MM.1S (cell line): ENCODE results near the gene DUSP10.
A peak's percentile ranks its signal among the peaks of the same experiment; 100 is the strongest.

ENCODE experiments used
- DNase-seq: peaks from one replicate; pipeline ENCODE4 v3.0.0-alpha.2; 2015
- H2AFZ ChIP-seq: fragments of 300-600 bp; sonication (generic); 2 replicates; pipeline ENCODE4 v1.6.0; 2016; ENCODE audit warnings: antibody characterized with exemption, low read length
- H3F3A ChIP-seq: fragments of 300-600 bp; sonication (generic); 2 replicates; pipeline ENCODE4 v1.6.1; 2016; ENCODE audit warnings: mild to moderate bottlenecking, antibody characterized with exemption, low read length, moderate library complexity, mixed read lengths; ENCODE audit not compliant: insufficient read depth
- H3K27ac ChIP-seq: fragments of 300-600 bp; sonication (generic); 2 replicates; pipeline ENCODE4 v1.5.1; 2016; ENCODE audit warnings: mild to moderate bottlenecking, low read length
- H3K27me3 ChIP-seq: fragments of 300-600 bp; sonication (generic); replicated peaks from 2 replicates; pipeline ENCODE4 v1.6.0; 2016; ENCODE audit warnings: low read length; ENCODE audit not compliant: insufficient read depth
- H3K36me3 ChIP-seq: fragments of 300-600 bp; sonication (generic); replicated peaks from 2 replicates; pipeline ENCODE4 v1.6.1; 2016; ENCODE audit warnings: mild to moderate bottlenecking, low read length, mixed read lengths; ENCODE audit not compliant: insufficient read depth
- H3K4me1 ChIP-seq: fragments of 300-600 bp; sonication (generic); 2 replicates; pipeline ENCODE4 v1.6.1; 2016; ENCODE audit warnings: low read length, mixed read lengths
- H3K4me2 ChIP-seq: fragments of 300-600 bp; sonication (generic); 2 replicates; pipeline ENCODE4 v1.6.0; 2016; ENCODE audit warnings: low read depth, low read length
- H3K4me3 ChIP-seq: fragments of 300-600 bp; sonication (generic); 2 replicates; pipeline ENCODE4 v1.5.1; 2016; ENCODE audit warnings: low read length, mixed read lengths
- H3K79me2 ChIP-seq: fragments of 300-600 bp; sonication (generic); 2 replicates; pipeline ENCODE4 v1.6.1; 2016; ENCODE audit warnings: mixed run types, low read length, mixed read lengths
- H3K9ac ChIP-seq: fragments of 300-600 bp; sonication (generic); 2 replicates; pipeline ENCODE4 v1.6.1; 2016; ENCODE audit warnings: low read length, mixed read lengths
- H3K9me2 ChIP-seq: fragments of 300-600 bp; sonication (generic); replicated peaks from 2 replicates; pipeline ENCODE4 v1.6.1; 2016; ENCODE audit warnings: mild to moderate bottlenecking, low read length, mixed read lengths; ENCODE audit not compliant: insufficient read depth
- H3K9me3 ChIP-seq: fragments of 300-600 bp; sonication (generic); replicated peaks from 2 replicates; pipeline ENCODE4 v1.6.1; 2016; ENCODE audit warnings: mild to moderate bottlenecking, low read length, mixed read lengths; ENCODE audit not compliant: insufficient read depth
- H4K20me1 ChIP-seq: fragments of 300-600 bp; sonication (generic); 2 replicates; pipeline ENCODE4 v1.6.1; 2016; ENCODE audit warnings: mild to moderate bottlenecking, low read length, moderate library complexity, mixed read lengths; ENCODE audit not compliant: insufficient read depth
- EZH2 ChIP-seq: fragments of 300-600 bp; sonication (generic); optimal IDR thresholded peaks from 2 replicates; pipeline ENCODE3; 2017; ENCODE audit warnings: low read depth, mild to moderate bottlenecking, antibody characterized with exemption, low read length, mixed read lengths
- EZH2phosphoT487 ChIP-seq: fragments of 300-600 bp; sonication (generic); IDR thresholded peaks from 2 replicates; pipeline ENCODE4 v1.6.1; 2018; ENCODE audit warnings: antibody characterized with exemption, low read length
- TF ChIP-seq, protein P1 (sequence below): fragments of 300-600 bp; sonication (generic); IDR thresholded peaks from 2 replicates; pipeline ENCODE4 v1.5.1; 2016; ENCODE audit warnings: antibody characterized with exemption, low read length, mixed read lengths

Gene DUSP10

DNA sequence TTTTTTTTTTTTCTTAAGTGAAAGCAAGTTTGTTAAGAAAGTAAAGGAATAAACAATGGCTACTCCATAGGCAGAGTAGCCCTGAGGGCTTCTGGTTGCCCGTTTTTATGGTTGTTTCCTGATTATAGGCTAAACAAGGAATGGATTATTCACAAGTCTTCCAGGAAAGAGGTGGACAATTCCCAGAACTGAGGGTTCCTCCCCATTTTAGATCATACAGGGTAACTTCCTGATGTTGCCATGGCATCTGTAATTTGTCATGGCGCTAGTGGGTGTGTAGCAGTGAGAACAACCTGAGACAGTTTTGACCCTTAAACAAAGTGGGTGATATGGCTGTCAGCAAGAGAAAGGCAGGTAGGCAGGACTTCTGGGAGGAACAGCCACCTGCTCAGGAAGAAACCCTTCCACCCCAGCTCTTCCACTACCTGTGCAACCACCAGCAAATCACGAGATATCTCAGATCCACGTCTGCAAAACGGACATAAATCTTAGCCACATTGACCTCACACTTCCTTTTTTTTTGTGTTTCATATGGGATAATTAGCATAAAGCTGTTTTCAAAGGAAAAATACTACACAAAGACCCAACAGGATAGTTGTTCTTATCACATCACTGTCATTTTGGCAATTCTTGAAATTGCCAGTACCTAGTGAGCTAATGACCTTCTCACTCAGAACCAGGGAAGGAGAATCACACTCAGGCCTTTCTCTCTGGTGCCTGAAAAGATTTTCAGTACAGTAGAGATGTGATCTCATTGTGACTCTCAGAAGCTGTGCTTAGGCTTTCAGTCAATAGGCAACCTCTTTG lies 34.8 kb upstream of the DUSP10 start:
- H3K27me3 ChIP-seq, result peaks cover 75% of the 10 kb centered on the region
- peak overlapping the region; percentile 74 for H3K27ac ChIP-seq
- no peak overlapping the region for H3K4me3 ChIP-seq
- no peak overlapping the region for H2AFZ ChIP-seq
- no peaks in the 10 kb centered on the region for H3K79me2 ChIP-seq
- peak overlapping the region; percentile 14; the same call in 1 of the 2 replicates for H3K9ac ChIP-seq
- H4K20me1 ChIP-seq, result no peaks in the 10 kb centered on the region
- no peak for TF ChIP-seq EZH2
- no peak for TF ChIP-seq EZH2phosphoT487
- TF ChIP-seq, protein P1, sequence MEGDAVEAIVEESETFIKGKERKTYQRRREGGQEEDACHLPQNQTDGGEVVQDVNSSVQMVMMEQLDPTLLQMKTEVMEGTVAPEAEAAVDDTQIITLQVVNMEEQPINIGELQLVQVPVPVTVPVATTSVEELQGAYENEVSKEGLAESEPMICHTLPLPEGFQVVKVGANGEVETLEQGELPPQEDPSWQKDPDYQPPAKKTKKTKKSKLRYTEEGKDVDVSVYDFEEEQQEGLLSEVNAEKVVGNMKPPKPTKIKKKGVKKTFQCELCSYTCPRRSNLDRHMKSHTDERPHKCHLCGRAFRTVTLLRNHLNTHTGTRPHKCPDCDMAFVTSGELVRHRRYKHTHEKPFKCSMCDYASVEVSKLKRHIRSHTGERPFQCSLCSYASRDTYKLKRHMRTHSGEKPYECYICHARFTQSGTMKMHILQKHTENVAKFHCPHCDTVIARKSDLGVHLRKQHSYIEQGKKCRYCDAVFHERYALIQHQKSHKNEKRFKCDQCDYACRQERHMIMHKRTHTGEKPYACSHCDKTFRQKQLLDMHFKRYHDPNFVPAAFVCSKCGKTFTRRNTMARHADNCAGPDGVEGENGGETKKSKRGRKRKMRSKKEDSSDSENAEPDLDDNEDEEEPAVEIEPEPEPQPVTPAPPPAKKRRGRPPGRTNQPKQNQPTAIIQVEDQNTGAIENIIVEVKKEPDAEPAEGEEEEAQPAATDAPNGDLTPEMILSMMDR, result no peak
- no peaks in the 10 kb centered on the region for H3K9me2 ChIP-seq
- H3K4me1 ChIP-seq, result peaks cover 39% of the 10 kb centered on the region
- H3K36me3 ChIP-seq, result no peaks in the 10 kb centered on the region
- H3K9me3 ChIP-seq, result no peaks in the 10 kb centered on the region
- peak; percentile 54 for DNase-seq
- H3F3A ChIP-seq, result peaks cover 35% of the 10 kb centered on the region
- H3K4me2 ChIP-seq, result peak overlapping the region; percentile 75

DNA sequence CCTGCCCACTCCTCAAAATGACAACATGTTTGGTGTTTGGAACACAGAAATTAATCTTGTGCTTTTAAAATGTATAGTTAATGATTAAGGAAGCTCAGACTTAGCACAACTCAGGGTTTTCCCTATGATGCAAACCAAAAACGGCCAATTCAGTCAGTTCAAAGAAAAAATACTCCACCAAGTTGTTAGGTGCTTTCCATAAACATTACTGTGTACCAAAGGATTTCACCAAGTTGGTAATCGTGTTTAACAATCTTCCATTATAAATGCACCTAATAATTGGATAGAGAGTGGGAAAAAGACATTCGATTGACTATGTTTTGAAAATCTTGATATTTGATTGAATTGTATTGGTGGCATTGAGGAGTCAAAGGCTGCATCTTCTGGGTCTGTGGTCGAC lies 33.3 kb upstream of the DUSP10 start:
- no peaks in the 10 kb centered on the region for H3K36me3 ChIP-seq
- peaks cover 62% of the 10 kb centered on the region for H3K27me3 ChIP-seq
- peaks cover 35% of the 10 kb centered on the region for H3F3A ChIP-seq
- no peak overlapping the region for H2AFZ ChIP-seq
- peaks cover 36% of the 10 kb centered on the region for H3K4me1 ChIP-seq
- no peaks in the 10 kb centered on the region for H4K20me1 ChIP-seq
- TF ChIP-seq, protein P1, result no peak
- TF ChIP-seq EZH2 (no peak), EZH2phosphoT487 (no peak)
- H3K79me2 ChIP-seq, result no peaks in the 10 kb centered on the region
- H3K9ac ChIP-seq, result no peak overlapping the region
- DNase-seq, result no peak
- H3K9me3 ChIP-seq, result no peaks in the 10 kb centered on the region
- H3K9me2 ChIP-seq, result no peaks in the 10 kb centered on the region
- H3K4me3 ChIP-seq, result no peak overlapping the region
- no peak overlapping the region for H3K4me2 ChIP-seq
- H3K27ac ChIP-seq, result no peak overlapping the region

- Histone ChIP-seq H2AFZ (no peak overlapping the region), H4K20me1 (no peaks in the 10 kb centered on the region), H3K27ac (no peak overlapping the region), H3K9ac (no peak overlapping the region), H3K4me3 (no peak overlapping the region), H3K9me2 (no peaks in the 10 kb centered on the region), H3K4me1 (peaks cover 33% of the 10 kb centered on the region), H3K4me2 (no peak overlapping the region), H3K36me3 (no peaks in the 10 kb centered on the region), H3F3A (peaks cover 34% of the 10 kb centered on the region), H3K9me3 (no peaks in the 10 kb centered on the region), H3K79me2 (no peaks in the 10 kb centered on the region), H3K27me3 (peaks cover 52% of the 10 kb centered on the region)
- no peak for TF ChIP-seq EZH2phosphoT487
- TF ChIP-seq, protein P1, result no peak
- no peak for TF ChIP-seq EZH2
- no peak for DNase-seq
Measured at GRCh38 chr1:221774054-221774842, 32.4 kb upstream of the DUSP10 start.
